Naive thymus-derived CD4-positive, alpha-beta T cell (primary cell): Measurements from ENCODE around the gene WWOX. TPM values are rescaled to one million over a fixed set of nuclear protein-coding genes. Genes with fewer than 3 reads are reported as not detected.

Source experiments
- ATAC-seq: fragments of 150-1000 bp; cut with Tn5 transposase; 2 replicates; pipeline ENCODE4 v1.10.0; 2021; ENCODE audit warnings: mild to moderate bottlenecking, moderate library complexity
- CTCF ChIA-PET: fragments of 350-600 bp; sonication (Branson Sonifier 250); formaldehyde crosslinking; loops from one replicate; lab custom pipeline; 2021; ENCODE audit warnings: antibody characterized with exemption; lab: Charles Lee
- POLR2A ChIA-PET: fragments of 350-600 bp; sonication (Branson Sonifier 250); formaldehyde crosslinking; loops from one replicate; lab custom pipeline; 2021; ENCODE audit warnings: antibody characterized with exemption, inconsistent platforms; lab: Charles Lee
- DNase-seq, 9 donors: peaks; one replicate each; pipeline versions ENCODE4 v3.0.0 to v3.0.0-alpha.2; 2020 to 2022; ENCODE audit warnings: mixed read lengths in 1 of 9
- H3K27ac ChIP-seq: one replicate; pipeline ENCODE4 v1.7.0; 2013; ENCODE audit warnings: mild to moderate bottlenecking, low read depth, low read length, moderate library complexity
- H3K27me3 ChIP-seq, 2 donors: one replicate each; pipeline ENCODE4 v1.7.0; 2013; ENCODE audit warnings: low read length in 2 of 2, mild to moderate bottlenecking in 2 of 2, moderate library complexity in 2 of 2; ENCODE audit not compliant: control insufficient read depth in 2 of 2, insufficient read depth in 2 of 2
- H3K36me3 ChIP-seq, 3 experiments: 1 replicate in 2 of 3; 2 replicates in 1 of 3; pipeline ENCODE4 v1.7.0; 2013; ENCODE audit warnings: low read length in 3 of 3, mild to moderate bottlenecking in 3 of 3, moderate library complexity in 1 of 3; ENCODE audit not compliant: insufficient read depth in 3 of 3, control insufficient read depth in 2 of 3
- H3K4me1 ChIP-seq, 2 donors: one replicate each; pipeline ENCODE4 v1.7.0; 2013; ENCODE audit warnings: low read length in 2 of 2, mild to moderate bottlenecking in 2 of 2, moderate library complexity in 1 of 2; ENCODE audit not compliant: control insufficient read depth in 2 of 2, insufficient read depth in 2 of 2
- H3K4me3 ChIP-seq: 2 replicates; pipeline ENCODE4 v1.7.0; 2013; ENCODE audit warnings: mild to moderate bottlenecking, low read length
- H3K9me3 ChIP-seq, 3 experiments: 1 replicate in 2 of 3; 2 replicates in 1 of 3; pipeline ENCODE4 v1.7.0; 2013; ENCODE audit warnings: low read length in 3 of 3; ENCODE audit not compliant: control insufficient read depth in 2 of 3
- H3K27ac Mint-ChIP-seq, 9 donors: one replicate each; pipeline ENCODE4 v1.8.0; 2020 to 2022; ENCODE audit warnings: mixed read lengths in 9 of 9, mild to moderate bottlenecking in 8 of 9, moderate library complexity in 5 of 9, inconsistent platforms in 2 of 9
- H3K27me3 Mint-ChIP-seq, 5 donors: one replicate each; pipeline ENCODE4 v1.8.0; 2021 to 2022; ENCODE audit warnings: mixed read lengths in 5 of 5, mild to moderate bottlenecking in 1 of 5
- H3K36me3 Mint-ChIP-seq, 5 donors: one replicate each; pipeline ENCODE4 v1.8.0; 2020 to 2022; ENCODE audit warnings: mixed read lengths in 5 of 5, mild to moderate bottlenecking in 3 of 5, inconsistent platforms in 1 of 5
- H3K4me1 Mint-ChIP-seq, 7 donors: one replicate each; pipeline ENCODE4 v1.8.0; 2020 to 2022; ENCODE audit warnings: mixed read lengths in 7 of 7, mild to moderate bottlenecking in 3 of 7, inconsistent platforms in 1 of 7
- H3K4me3 Mint-ChIP-seq, 10 donors: one replicate each; pipeline ENCODE4 v1.8.0; 2020 to 2022; ENCODE audit warnings: mild to moderate bottlenecking in 10 of 10, mixed read lengths in 10 of 10, moderate library complexity in 6 of 10, inconsistent platforms in 2 of 10
- H3K9me3 Mint-ChIP-seq, 11 donors: one replicate each; pipeline ENCODE4 v1.8.0; 2020 to 2022; ENCODE audit warnings: mixed read lengths in 11 of 11, mild to moderate bottlenecking in 4 of 11, inconsistent platforms in 1 of 11, moderate library complexity in 1 of 11
- intact Hi-C, 2 donors: fragments of 100-400 bp; cut with micrococcal nuclease; formaldehyde crosslinking; loops; one replicate each; pipeline ENCODE4 v1.15.1; 2023
- polyA plus RNA-seq, 2 donors: library from polyadenylated mRNA; unstranded; fragments of 300-500 nt; fragmentation: Illumina TruSeq; gene quantifications; one replicate each; pipeline ENCODE4 v1.2.3, GENCODE V29; 2021
- total RNA-seq, 6 experiments: library from RNA in 5 of 6; stranded (reverse) in 5 of 6; gene quantifications; 1 replicate in 5 of 6; 2 replicates in 1 of 6; pipeline ENCODE4 v1.2.3 and lab custom pipeline; 2021 to 2026

The WWOX gene
- total and polyA plus RNA-seq, 7 experiments from 2014 or later = 13.8 to 31.1 (median 20.8) TPM

DNA sequence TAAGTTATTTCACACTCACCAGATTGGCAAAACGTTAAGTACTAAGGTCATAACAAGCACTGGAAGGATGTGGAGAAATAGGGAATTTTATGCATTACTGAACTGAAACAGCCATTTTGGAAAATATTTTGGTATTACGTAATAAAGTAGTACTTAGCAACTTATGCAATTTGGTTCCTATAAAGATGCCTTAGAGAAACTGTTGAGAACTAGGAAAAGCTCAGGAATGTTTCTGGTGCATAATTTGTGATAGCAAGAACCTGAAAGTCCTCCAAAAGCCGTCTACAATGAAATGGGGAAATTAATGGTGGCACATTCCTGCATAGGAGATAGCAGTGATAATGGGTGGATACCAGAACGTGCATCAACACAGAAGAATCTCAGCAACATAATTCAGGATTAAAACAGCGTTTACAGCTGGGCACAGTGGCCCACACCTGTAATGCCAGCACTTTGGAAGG is 472.5 kb downstream of the WWOX start:
- no peaks in the 10 kb centered on the region for H3K4me1 ChIP-seq
- ChIA-PET POLR2A (no interaction called here), CTCF (no interaction called here)
- no peaks in the 10 kb centered on the region for H3K9me3 ChIP-seq
- intact Hi-C loops = no loop called here
- H3K36me3 Mint-ChIP-seq = peaks cover 0 to 14% (median 3%) of the 10 kb centered on the region in 5 donors
- ATAC-seq (no peak), DNase-seq (no peak)
- no peak overlapping the region for H3K27ac ChIP-seq
- no peaks in the 10 kb centered on the region for H3K27me3 Mint-ChIP-seq
- no peaks in the 10 kb centered on the region for H3K27me3 ChIP-seq
- no peak overlapping the region for H3K4me3 ChIP-seq
- H3K4me1 Mint-ChIP-seq = peaks cover 0 to 5% (median 2%) of the 10 kb centered on the region in 7 donors
- H3K36me3 ChIP-seq = no peaks in the 10 kb centered on the region
- no peak overlapping the region for H3K4me3 Mint-ChIP-seq
- H3K27ac Mint-ChIP-seq = no peak overlapping the region
- H3K9me3 Mint-ChIP-seq = peaks cover 0 to 5% (median 0%) of the 10 kb centered on the region in 11 donors

DNA sequence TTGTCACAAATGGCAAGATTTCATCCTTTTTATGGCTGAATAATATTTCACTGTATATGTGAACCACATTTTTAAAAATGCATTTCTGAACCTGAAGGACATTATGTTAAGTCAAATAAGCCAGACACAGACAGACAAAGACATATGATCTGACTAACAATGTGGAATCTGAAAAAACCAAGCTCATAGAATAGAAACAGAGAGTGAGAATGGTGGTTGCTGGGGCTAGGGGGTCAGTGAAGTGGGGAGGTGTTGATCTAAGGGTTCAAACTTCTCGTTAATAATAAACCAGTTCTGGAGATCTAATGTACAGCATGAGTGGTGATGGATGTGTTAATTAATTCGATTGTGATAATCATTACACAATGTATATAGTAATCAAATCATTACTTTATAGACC is 475.1 kb downstream of the WWOX start:
- Mint-ChIP-seq H3K36me3 (peaks cover 0 to 18% (median 4%) of the 10 kb centered on the region in 5 donors), H3K4me1 (peaks cover 0 to 6% (median 0%) of the 10 kb centered on the region in 7 donors), H3K4me3 (no peak overlapping the region), H3K27ac (no peak overlapping the region), H3K9me3 (peaks cover 0 to 5% (median 0%) of the 10 kb centered on the region in 11 donors), H3K27me3 (no peaks in the 10 kb centered on the region)
- H3K27me3 ChIP-seq = no peaks in the 10 kb centered on the region
- DNase-seq = no peak
- POLR2A ChIA-PET = no interaction called here
- no peaks in the 10 kb centered on the region for H3K36me3 ChIP-seq
- H3K4me1 ChIP-seq = no peaks in the 10 kb centered on the region
- no peaks in the 10 kb centered on the region for H3K9me3 ChIP-seq
- ATAC-seq = no peak
- intact Hi-C loops = no loop called here
- CTCF ChIA-PET = interaction anchor here (0.6 kb wide), 1 partner anchor 56 kb away, joined by 3 read pairs; no protein-coding TSS in a partner anchor
- H3K27ac ChIP-seq = no peak overlapping the region
- no peak overlapping the region for H3K4me3 ChIP-seq

- ChIA-PET POLR2A (interaction anchor here (1.2 kb wide), 1 partner anchor 16 kb away, joined by 6 read pairs; no protein-coding TSS in a partner anchor), CTCF (no interaction called here)
- intact Hi-C loops = no loop called here
- Mint-ChIP-seq H3K36me3 (peaks cover 0 to 18% (median 4%) of the 10 kb centered on the region in 5 donors), H3K4me1 (peaks cover 0 to 2% (median 0%) of the 10 kb centered on the region in 7 donors), H3K27me3 (no peaks in the 10 kb centered on the region), H3K9me3 (peaks cover 0 to 5% (median 0%) of the 10 kb centered on the region in 11 donors), H3K27ac (no peak overlapping the region), H3K4me3 (no peak overlapping the region)
- Histone ChIP-seq H3K4me3 (no peak overlapping the region), H3K9me3 (no peaks in the 10 kb centered on the region), H3K27me3 (no peaks in the 10 kb centered on the region), H3K36me3 (no peaks in the 10 kb centered on the region), H3K27ac (no peak overlapping the region), H3K4me1 (no peaks in the 10 kb centered on the region)
- DNase-seq (no peak), ATAC-seq (no peak)
These were observed 477.5 kb downstream of the WWOX start for GRCh38 chr16:78576941-78577340.

- ATAC-seq = no peak
These were observed 478.2 kb downstream of the WWOX start for GRCh38 chr16:78577630-78578029.

DNA sequence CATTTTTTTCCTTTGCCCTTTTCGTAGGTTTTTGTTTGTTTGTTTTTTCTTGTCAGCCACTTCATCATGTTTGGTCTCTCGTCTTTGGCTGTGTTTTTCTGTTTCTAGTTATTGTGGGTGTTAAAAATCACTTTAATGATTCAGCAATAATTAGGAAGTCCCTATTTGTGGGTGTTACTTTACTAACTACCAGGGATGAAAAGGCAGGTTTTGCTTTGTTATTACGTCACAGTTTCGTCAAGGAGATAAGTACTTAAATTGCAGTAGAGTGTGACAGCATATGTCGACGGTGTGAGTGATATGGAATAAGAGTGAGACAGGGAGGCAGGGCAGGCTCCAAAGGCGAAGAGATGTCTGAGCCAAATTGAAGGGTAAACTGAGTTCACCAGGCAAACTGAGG is 479.6 kb downstream of the WWOX start:
- no peak for ATAC-seq
- Mint-ChIP-seq H3K27ac (no peak overlapping the region), H3K27me3 (no peaks in the 10 kb centered on the region), H3K9me3 (peaks cover 0 to 5% (median 0%) of the 10 kb centered on the region in 11 donors), H3K36me3 (peaks cover 0 to 9% (median 0%) of the 10 kb centered on the region in 5 donors), H3K4me1 (peaks cover 0 to 2% (median 0%) of the 10 kb centered on the region in 7 donors), H3K4me3 (no peak overlapping the region)
- POLR2A ChIA-PET = no interaction called here
- H3K36me3 ChIP-seq = no peaks in the 10 kb centered on the region
- H3K4me3 ChIP-seq = no peak overlapping the region
- no peak for DNase-seq
- intact Hi-C loops = no loop called here
- no peak overlapping the region for H3K27ac ChIP-seq
- H3K27me3 ChIP-seq = no peaks in the 10 kb centered on the region
- CTCF ChIA-PET = no interaction called here
- H3K9me3 ChIP-seq = no peaks in the 10 kb centered on the region
- no peaks in the 10 kb centered on the region for H3K4me1 ChIP-seq

More at GRCh38 chr16:78577630-78578029, 478.2 kb downstream of the WWOX start:
- ChIA-PET POLR2A (no interaction called here), CTCF (no interaction called here)
- Histone ChIP-seq H3K4me3 (no peak overlapping the region), H3K27me3 (no peaks in the 10 kb centered on the region), H3K9me3 (no peaks in the 10 kb centered on the region), H3K4me1 (no peaks in the 10 kb centered on the region), H3K36me3 (no peaks in the 10 kb centered on the region), H3K27ac (no peak overlapping the region)
- DNase-seq = no peak
- intact Hi-C loops = no loop called here
- Mint-ChIP-seq H3K4me1 (peaks cover 0 to 2% (median 0%) of the 10 kb centered on the region in 7 donors), H3K27me3 (no peaks in the 10 kb centered on the region), H3K36me3 (peaks cover 0 to 15% (median 2%) of the 10 kb centered on the region in 5 donors), H3K27ac (no peak overlapping the region), H3K9me3 (peaks cover 0 to 4% (median 0%) of the 10 kb centered on the region in 11 donors), H3K4me3 (no peak overlapping the region)

GRCh38 chr16:78583441-78583840 is 484.0 kb downstream of the WWOX start:
- H3K4me1 ChIP-seq = no peaks in the 10 kb centered on the region
- H3K4me3 ChIP-seq = no peak overlapping the region
- peaks cover 0 to 7% (median 0%) of the 10 kb centered on the region in 11 donors for H3K9me3 Mint-ChIP-seq
- H3K9me3 ChIP-seq = no peaks in the 10 kb centered on the region
- H3K4me3 Mint-ChIP-seq = no peak overlapping the region
- peaks cover 0 to 10% (median 4%) of the 10 kb centered on the region in 5 donors for H3K36me3 Mint-ChIP-seq
- ATAC-seq = no peak
- H3K4me1 Mint-ChIP-seq = peaks cover 0 to 2% (median 0%) of the 10 kb centered on the region in 7 donors
- H3K27me3 Mint-ChIP-seq = no peaks in the 10 kb centered on the region
- DNase-seq = no peak
- intact Hi-C loops = no loop called here
- ChIA-PET POLR2A (no interaction called here), CTCF (no interaction called here)
- no peak overlapping the region for H3K27ac Mint-ChIP-seq
- no peaks in the 10 kb centered on the region for H3K27me3 ChIP-seq
- H3K27ac ChIP-seq = no peak overlapping the region
- H3K36me3 ChIP-seq = no peaks in the 10 kb centered on the region
